Activated CD4-positive, alpha-beta memory T cell treated with anti-CD3 and anti-CD28 coated beads, Interleukin-2, amount 10 ng/mL, durations not matched to agents 7 days and 5 days (primary cell): ENCODE data around the gene STX8. TPM values are rescaled to one million over a fixed set of nuclear protein-coding genes. Genes with fewer than 3 reads are reported as not detected.

ENCODE experiments used
- CTCF ChIA-PET: fragments of 350-600 bp; sonication (Branson Sonifier 250); formaldehyde crosslinking; loops from one replicate; lab custom pipeline; 2021; ENCODE audit warnings: antibody characterized with exemption, inconsistent platforms; lab: Charles Lee
- POLR2A ChIA-PET: fragments of 350-600 bp; sonication (Branson Sonifier 250); formaldehyde crosslinking; loops from one replicate; lab custom pipeline; 2021; ENCODE audit warnings: antibody characterized with exemption; lab: Charles Lee
- DNase-seq: peaks from one replicate; pipeline ENCODE4 v3.0.0-alpha.2; 2020
- H3K27ac Mint-ChIP-seq: one replicate; pipeline ENCODE4 v1.8.0; 2021; ENCODE audit warnings: mild to moderate bottlenecking, mixed read lengths
- H3K27me3 Mint-ChIP-seq: one replicate; pipeline ENCODE4 v1.8.0; 2021; ENCODE audit warnings: mixed read lengths
- H3K36me3 Mint-ChIP-seq: one replicate; pipeline ENCODE4 v1.8.0; 2021; ENCODE audit warnings: low read depth, mixed read lengths
- H3K4me1 Mint-ChIP-seq: one replicate; pipeline ENCODE4 v1.8.0; 2021; ENCODE audit warnings: mixed read lengths
- H3K4me3 Mint-ChIP-seq: one replicate; pipeline ENCODE4 v1.8.0; 2021; ENCODE audit warnings: mild to moderate bottlenecking, mixed read lengths
- H3K9me3 Mint-ChIP-seq: one replicate; pipeline ENCODE4 v1.8.0; 2021; ENCODE audit warnings: mixed read lengths
- total RNA-seq, 2 experiments: library from RNA; stranded (reverse); gene quantifications; one replicate each; pipeline ENCODE4 v1.2.3, GENCODE V29; 2021

The STX8 gene
- total RNA-seq, 2 experiments from 2014 or later: 76.6 to 76.7 TPM

- H3K36me3 Mint-ChIP-seq: no peaks in the 10 kb centered on the region
- CTCF ChIA-PET: interaction anchor here (1.0 to 1.3 kb wide), 2 partner anchors 119 to 228 kb away, joined by 3 to 5 read pairs; no protein-coding TSS in a partner anchor
Observed at GRCh38 chr17:9520649-9521048, 55.0 kb downstream of the STX8 start.

GRCh38 chr17:9519583-9520272 is 55.9 kb downstream of the STX8 start:
- Mint-ChIP-seq H3K4me1 (peaks cover 15% of the 10 kb centered on the region), H3K36me3 (no peaks in the 10 kb centered on the region), H3K9me3 (no peaks in the 10 kb centered on the region), H3K4me3 (no peak overlapping the region), H3K27ac (no peak overlapping the region), H3K27me3 (no peaks in the 10 kb centered on the region)
- POLR2A ChIA-PET: no interaction called here
- CTCF ChIA-PET: interaction anchor here (0.9 to 1.3 kb wide), 3 partner anchors 87 to 227 kb away, joined by 3 to 5 read pairs (median 3); no protein-coding TSS in a partner anchor
- DNase-seq: no peak

More at GRCh38 chr17:9520649-9521048, 55.0 kb downstream of the STX8 start:
- H3K4me1 Mint-ChIP-seq: peaks cover 15% of the 10 kb centered on the region
- no peak overlapping the region for H3K27ac Mint-ChIP-seq
- POLR2A ChIA-PET: no interaction called here
- no peaks in the 10 kb centered on the region for H3K27me3 Mint-ChIP-seq
- H3K9me3 Mint-ChIP-seq: no peaks in the 10 kb centered on the region
- no peak overlapping the region for H3K4me3 Mint-ChIP-seq
- DNase-seq: no peak

GRCh38 chr17:9517396-9517795 is 58.2 kb downstream of the STX8 start:
- peaks cover 15% of the 10 kb centered on the region for H3K4me1 Mint-ChIP-seq

GRCh38 chr17:9513266-9513665 is 62.4 kb downstream of the STX8 start:
- DNase-seq: no peak
- POLR2A ChIA-PET: no interaction called here
- Mint-ChIP-seq H3K36me3 (peaks cover 5% of the 10 kb centered on the region), H3K4me1 (peaks cover 18% of the 10 kb centered on the region), H3K27me3 (no peaks in the 10 kb centered on the region), H3K27ac (no peak overlapping the region), H3K9me3 (peaks cover 18% of the 10 kb centered on the region), H3K4me3 (no peak overlapping the region)
- CTCF ChIA-PET: no interaction called here

More at GRCh38 chr17:9517396-9517795, 58.2 kb downstream of the STX8 start:
- ChIA-PET CTCF (no interaction called here), POLR2A (no interaction called here)
- Mint-ChIP-seq H3K9me3 (no peaks in the 10 kb centered on the region), H3K36me3 (no peaks in the 10 kb centered on the region), H3K27me3 (no peaks in the 10 kb centered on the region), H3K4me3 (no peak overlapping the region), H3K27ac (no peak overlapping the region)
- DNase-seq: peak; percentile 20

GRCh38 chr17:9512323-9513168 is 63.1 kb downstream of the STX8 start:
- Mint-ChIP-seq H3K4me1 (peaks cover 11% of the 10 kb centered on the region), H3K27me3 (no peaks in the 10 kb centered on the region), H3K27ac (no peak overlapping the region), H3K9me3 (peaks cover 23% of the 10 kb centered on the region), H3K36me3 (peaks cover 11% of the 10 kb centered on the region), H3K4me3 (no peak overlapping the region)
- ChIA-PET POLR2A (no interaction called here), CTCF (no interaction called here)
- DNase-seq: no peak

GRCh38 chr17:9509236-9509816 is 66.3 kb downstream of the STX8 start:
- DNase-seq: no peak
- Mint-ChIP-seq H3K36me3 (peaks cover 18% of the 10 kb centered on the region), H3K9me3 (peaks cover 23% of the 10 kb centered on the region), H3K4me3 (no peak overlapping the region), H3K27ac (no peak overlapping the region), H3K4me1 (peaks cover 5% of the 10 kb centered on the region), H3K27me3 (no peaks in the 10 kb centered on the region)
- CTCF ChIA-PET: no interaction called here
- POLR2A ChIA-PET: no interaction called here

- no peak overlapping the region for H3K27ac Mint-ChIP-seq
- H3K36me3 Mint-ChIP-seq: peaks cover 5% of the 10 kb centered on the region
- ChIA-PET CTCF (no interaction called here), POLR2A (no interaction called here)
- no peak overlapping the region for H3K4me3 Mint-ChIP-seq
- H3K9me3 Mint-ChIP-seq: no peaks in the 10 kb centered on the region
- DNase-seq: no peak
- no peaks in the 10 kb centered on the region for H3K27me3 Mint-ChIP-seq
- no peaks in the 10 kb centered on the region for H3K4me1 Mint-ChIP-seq
Observed at GRCh38 chr17:9499041-9499440, 76.6 kb downstream of the STX8 start.

- H3K36me3 Mint-ChIP-seq: peaks cover 5% of the 10 kb centered on the region
- DNase-seq: no peak
- no peaks in the 10 kb centered on the region for H3K27me3 Mint-ChIP-seq
- CTCF ChIA-PET: interaction anchor here (0.6 kb wide), 1 partner anchor 24 kb away, joined by 5 read pairs; no protein-coding TSS in a partner anchor
- H3K9me3 Mint-ChIP-seq: no peaks in the 10 kb centered on the region
- H3K4me3 Mint-ChIP-seq: no peak overlapping the region
- POLR2A ChIA-PET: no interaction called here
- H3K27ac Mint-ChIP-seq: no peak overlapping the region
- no peaks in the 10 kb centered on the region for H3K4me1 Mint-ChIP-seq
Observed at GRCh38 chr17:9498490-9498889, 77.1 kb downstream of the STX8 start.

- peaks cover 7% of the 10 kb centered on the region for H3K36me3 Mint-ChIP-seq
- no peaks in the 10 kb centered on the region for H3K9me3 Mint-ChIP-seq
- no peak for DNase-seq
- CTCF ChIA-PET: interaction anchor here (1.5 kb wide), 1 partner anchor 18 kb away, joined by 4 read pairs; no protein-coding TSS in a partner anchor
- POLR2A ChIA-PET: no interaction called here
- no peaks in the 10 kb centered on the region for H3K27me3 Mint-ChIP-seq
- no peak overlapping the region for H3K4me3 Mint-ChIP-seq
- H3K4me1 Mint-ChIP-seq: no peaks in the 10 kb centered on the region
- H3K27ac Mint-ChIP-seq: no peak overlapping the region
Observed at GRCh38 chr17:9488556-9488955, 87.1 kb downstream of the STX8 start.

- POLR2A ChIA-PET: no interaction called here
- Mint-ChIP-seq H3K27me3 (no peaks in the 10 kb centered on the region), H3K4me1 (no peaks in the 10 kb centered on the region), H3K36me3 (peaks cover 7% of the 10 kb centered on the region), H3K4me3 (no peak overlapping the region), H3K27ac (no peak overlapping the region), H3K9me3 (no peaks in the 10 kb centered on the region)
- no peak for DNase-seq
- CTCF ChIA-PET: no interaction called here
Observed at GRCh38 chr17:9487406-9487805, 88.2 kb downstream of the STX8 start.

GRCh38 chr17:9484789-9485188 is 90.8 kb downstream of the STX8 start:
- CTCF ChIA-PET: no interaction called here
- POLR2A ChIA-PET: no interaction called here
- Mint-ChIP-seq H3K36me3 (peaks cover 2% of the 10 kb centered on the region), H3K4me1 (no peaks in the 10 kb centered on the region), H3K27ac (no peak overlapping the region), H3K9me3 (no peaks in the 10 kb centered on the region), H3K27me3 (no peaks in the 10 kb centered on the region), H3K4me3 (no peak overlapping the region)
- no peak for DNase-seq

GRCh38 chr17:9479964-9480363 is 95.7 kb downstream of the STX8 start:
- CTCF ChIA-PET: no interaction called here
- H3K36me3 Mint-ChIP-seq: peaks cover 2% of the 10 kb centered on the region
- H3K4me3 Mint-ChIP-seq: no peak overlapping the region
- no peaks in the 10 kb centered on the region for H3K4me1 Mint-ChIP-seq
- no peak for DNase-seq
- no peaks in the 10 kb centered on the region for H3K9me3 Mint-ChIP-seq
- no peak overlapping the region for H3K27ac Mint-ChIP-seq
- POLR2A ChIA-PET: no interaction called here
- H3K27me3 Mint-ChIP-seq: no peaks in the 10 kb centered on the region

- no peaks in the 10 kb centered on the region for H3K27me3 Mint-ChIP-seq
- no peaks in the 10 kb centered on the region for H3K4me1 Mint-ChIP-seq
- no peaks in the 10 kb centered on the region for H3K9me3 Mint-ChIP-seq
- peaks cover 3% of the 10 kb centered on the region for H3K36me3 Mint-ChIP-seq
- ChIA-PET POLR2A (interaction anchor here (0.8 kb wide), 1 partner anchor 10 kb away, joined by 3 read pairs; no protein-coding TSS in a partner anchor), CTCF (no interaction called here)
- H3K27ac Mint-ChIP-seq: no peak overlapping the region
- no peak overlapping the region for H3K4me3 Mint-ChIP-seq
- no peak for DNase-seq
Observed at GRCh38 chr17:9478889-9479288, 96.7 kb downstream of the STX8 start.
